ENCODE results near the gene GRN. TPM values are rescaled to one million over a fixed set of nuclear protein-coding genes. Genes with fewer than 3 reads are reported as not detected.

Gene GRN
- total and polyA plus RNA-seq, 9 of the 15 experiments (the other 6 are each of a cell fraction or from before 2014, with no cell fraction given) = 5.4 to 75.3 (median 20.7) TPM

- intact Hi-C loops (cut with micrococcal nuclease) = no loop called here
- ChIA-PET POLR2A (interaction anchor here (0.5 to 1.8 kb wide), 6 partner anchors 9 to 198 kb away, joined by 3 to 6 read pairs (median 3); no protein-coding TSS in a partner anchor), CTCF (ENCODE audit: low intra/inter-chr PET ratio) (interaction anchor here (0.8 to 3.8 kb wide), 2 partner anchors 95 to 138 kb away, joined by 3 to 42 read pairs; no protein-coding TSS in a partner anchor)
Observed at GRCh38 chr17:44349553-44350070, 4.5 kb downstream of the GRN start.

More at GRCh38 chr17:44349553-44350070, 4.5 kb downstream of the GRN start:
- H4K20me1 ChIP-seq (replicated peaks; ENCODE audit: control insufficient read depth, insufficient read depth, low read length) = 0 out of 2 replicates have a peak, but pooled peaks cover 4% of the 10 kb centered on the region
- no peak overlapping the region for H2AFZ ChIP-seq (ENCODE audit: low read depth, low read length)
- DNase-seq (ENCODE audit: extremely low read depth in 1 of 4, low spot score in 3 of 4) = no peak
- peaks cover 5% of the 10 kb centered on the region; the same call in 1 of the 3 replicates for H3K36me3 ChIP-seq (ENCODE audit: control insufficient read depth, insufficient read depth, low read length)
- H3K9me1 ChIP-seq (ENCODE audit: control insufficient read depth, insufficient read depth, low read length) = no peaks in the 10 kb centered on the region
- no peak for FAIRE-seq
- no peaks in the 10 kb centered on the region for H3K27me3 ChIP-seq (ENCODE audit: control insufficient read depth in 2 of 2, insufficient read depth in 2 of 2, low read length in 2 of 2)
- H3K9me3 ChIP-seq (replicated peaks; ENCODE audit: control insufficient read depth, insufficient read depth, low read depth, low read length) = no peaks in the 10 kb centered on the region
- H3K9ac ChIP-seq (ENCODE audit: insufficient read depth in 1 of 2, low read depth in 2 of 2, low read length in 2 of 2) = no peak overlapping the region
- peaks cover 4 to 52% of the 10 kb centered on the region in 2 experiments; a peak in 3 of 5 replicates for H3K4me1 ChIP-seq (replicated peaks in 1 of 2; ENCODE audit: control insufficient read depth in 2 of 2, insufficient read depth in 2 of 2, low read length in 2 of 2)
- no peak for ATAC-seq
- 63% methylated on average over 12 of the region's 12 CpGs for WGBS (ENCODE audit: insufficient coverage, low coverage, missing lambda C conversion rate)
- no peak overlapping the region for H3K27ac ChIP-seq (ENCODE audit: extremely low read depth, low read depth, low read length)
- in situ Hi-C loops (cut with MboI) = loop anchor here (25.0 kb wide), 1 partner anchor 412 kb away; the partner anchor contains the start of gene PPY
- H3K4me2 ChIP-seq (ENCODE audit: insufficient read depth, low read length) = no peak overlapping the region
- TF ChIP-seq E2F4 (CRISPR knock-in tag; IDR thresholded peaks at IDR 0.05; ENCODE audit: low read depth) = no peak
- no peak for TF ChIP-seq HMBOX1 (IDR thresholded peaks at IDR 0.05)
- no peak for TF ChIP-seq BMI1 (IDR thresholded peaks at IDR 0.05; ENCODE audit: low read length)
- no peak for TF ChIP-seq TCFL5 (CRISPR knock-in tag; conservative IDR thresholded peaks at IDR 0.05)
- no peak for TF ChIP-seq KLF1 (tag; IDR thresholded peaks at IDR 0.05)
- no peak for TF ChIP-seq SLC30A9 (CRISPR knock-in tag; IDR thresholded peaks at IDR 0.05)
- TF ChIP-seq ZNF561 (CRISPR knock-in tag; conservative IDR thresholded peaks at IDR 0.05) = no peak
- TF ChIP-seq CHCHD3 (CRISPR knock-in tag; IDR thresholded peaks at IDR 0.05) = no peak
- no peak for TF ChIP-seq HNRNPK (IDR thresholded peaks at IDR 0.05; ENCODE audit: low read depth, low read length, poor library complexity, severe bottlenecking)
- no peak for TF ChIP-seq KAT2B (IDR thresholded peaks at IDR 0.05; ENCODE audit: low read depth, low read length)
- TF ChIP-seq ZBTB7A (IDR thresholded peaks at IDR 0.05; ENCODE audit: borderline replicate concordance, control insufficient read depth, low read depth, low read length) = no peak
- TF ChIP-seq CBX1 (IDR thresholded peaks at IDR 0.05; ENCODE audit: low read depth) = no peak
- no peak for TF ChIP-seq CHAMP1 (IDR thresholded peaks at IDR 0.05)
- no peak for TF ChIP-seq WHSC1 (IDR thresholded peaks at IDR 0.05; ENCODE audit: low read length)
- no peak for TF ChIP-seq MBD1 (CRISPR knock-in tag; IDR thresholded peaks at IDR 0.05)
- TF ChIP-seq PTTG1 (tag; IDR thresholded peaks at IDR 0.05; ENCODE audit: low read depth) = no peak
- H3K79me2 ChIP-seq (ENCODE audit: control insufficient read depth, insufficient read depth, low read length) = no peaks in the 10 kb centered on the region
- no peak overlapping the region for H3K4me3 ChIP-seq
- BruUV-seq (replicated peaks) = no TSS peak

Data from K562 (cell line).